Left renal pelvis (tissue), 4 donors: ENCODE data around the gene SLC36A1. TPM values are rescaled to one million over a fixed set of nuclear protein-coding genes. Genes with fewer than 3 reads are reported as not detected.

Source experiments
- DNase-seq, 4 donors: peaks; one replicate each; pipeline ENCODE4 v3.0.0-alpha.2; 2013; ENCODE audit warnings: low read depth in 4 of 4, low spot score in 3 of 4
- polyA plus RNA-seq, 4 donors: library from polyadenylated mRNA; unstranded; fragments of 120-200 nt; gene quantifications; one replicate each; pipeline ENCODE4 v1.2.1, GENCODE V29; 2013; ENCODE audit not compliant: insufficient read length in 4 of 4

Gene SLC36A1
- polyA plus RNA-seq, 4 donors: 7.5 to 8.7 (median 7.6) TPM

- DNase-seq: no peak
Measured at GRCh38 chr5:151451626-151452520, 4.5 kb downstream of the SLC36A1 start.

GRCh38 chr5:151454166-151454565, 6.8 kb downstream of the SLC36A1 start:
- no peak for DNase-seq

GRCh38 chr5:151454889-151455288, 7.5 kb downstream of the SLC36A1 start:
- no peak for DNase-seq

- DNase-seq: no peak
Measured at GRCh38 chr5:151456321-151456940, 9.0 kb downstream of the SLC36A1 start.

GRCh38 chr5:151458314-151458713, 10.9 kb downstream of the SLC36A1 start:
- no peak for DNase-seq

GRCh38 chr5:151459680-151460324, 12.4 kb downstream of the SLC36A1 start:
- no peak for DNase-seq

- DNase-seq: no peak
Measured at GRCh38 chr5:151461312-151461711, 13.9 kb downstream of the SLC36A1 start.

- no peak for DNase-seq
Measured at GRCh38 chr5:151463137-151464029, 16.0 kb downstream of the SLC36A1 start.

GRCh38 chr5:151464101-151464500, 16.7 kb downstream of the SLC36A1 start:
- DNase-seq: no peak

- DNase-seq: no peak
Measured at GRCh38 chr5:151465476-151465875, 18.1 kb downstream of the SLC36A1 start.

- no peak for DNase-seq
Measured at GRCh38 chr5:151467576-151467975, 20.2 kb downstream of the SLC36A1 start.

- DNase-seq: no peak
Measured at GRCh38 chr5:151469386-151469785, 22.0 kb downstream of the SLC36A1 start.

GRCh38 chr5:151469992-151470391, 22.6 kb downstream of the SLC36A1 start:
- no peak for DNase-seq

GRCh38 chr5:151470439-151470838, 23.0 kb downstream of the SLC36A1 start:
- DNase-seq: no peak

- DNase-seq: no peak
Measured at GRCh38 chr5:151471276-151471675, 23.9 kb downstream of the SLC36A1 start.

- DNase-seq: no peak
Measured at GRCh38 chr5:151474799-151475198, 27.4 kb downstream of the SLC36A1 start.

GRCh38 chr5:151475388-151475787, 28.0 kb downstream of the SLC36A1 start:
- DNase-seq: no peak

- no peak for DNase-seq
Measured at GRCh38 chr5:151476016-151476415, 28.6 kb downstream of the SLC36A1 start.

GRCh38 chr5:151477101-151477500, 29.7 kb downstream of the SLC36A1 start:
- DNase-seq: no peak
